NCI-H2227 (cell line): ENCODE data around the gene DHH.
"Not testable (repeated sequence)": the region's sequence is repeated elsewhere in the genome, so short reads cannot be mapped to it uniquely, and the experiment has no call there.

Source experiments
- DNase-seq: peaks from one replicate; lab custom pipeline; 2025; ENCODE audit not compliant: unreplicated experiment; lab: John Stamatoyannopoulos, UW

DHH gene

DNA sequence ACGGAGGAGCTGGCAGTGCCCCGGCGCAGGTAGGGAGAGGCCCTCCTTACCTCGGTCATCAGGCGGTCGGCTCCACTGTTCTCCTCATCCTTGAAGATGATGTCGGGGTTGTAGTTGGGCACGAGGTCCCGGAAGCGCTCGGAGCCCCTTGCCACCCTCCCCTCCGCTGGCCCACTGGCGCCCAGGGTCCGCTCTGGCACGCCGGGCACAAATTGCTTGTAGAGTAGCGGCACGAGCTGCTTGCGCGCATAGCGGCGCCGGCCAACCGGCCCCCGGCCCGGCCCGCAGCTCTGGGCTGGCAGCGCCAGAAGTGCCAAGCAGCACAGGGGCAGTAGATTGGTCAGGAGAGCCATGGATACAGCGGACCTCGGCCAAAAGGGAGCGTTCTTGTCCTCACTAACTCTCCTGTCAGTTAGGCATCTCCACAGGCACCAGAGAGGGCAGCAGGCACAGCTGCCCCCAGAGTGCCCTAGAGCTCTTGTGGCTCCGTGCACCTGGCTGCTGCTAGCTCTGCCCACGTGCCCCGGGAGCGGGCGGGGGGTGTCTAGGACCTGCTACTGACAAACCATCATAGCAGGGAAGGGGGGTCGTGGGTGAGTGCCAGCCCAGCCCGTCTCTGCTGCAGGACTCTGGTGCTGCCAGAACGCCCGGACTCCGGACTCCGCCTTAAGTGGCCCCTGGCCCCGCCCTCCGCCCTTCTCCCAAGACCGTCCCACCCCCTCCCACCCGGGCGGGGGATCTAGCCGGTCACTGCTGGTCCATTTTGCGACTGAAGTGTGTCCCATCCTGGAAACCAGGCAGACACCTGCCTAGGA is at the start of gene DHH:
Gene DHH (minus strand): TSS at position 642 of the 815 bp plus-strand sequence. CDS start 289 bp downstream, at position 353.
- peak; percentile 41 for DNase-seq

DNA sequence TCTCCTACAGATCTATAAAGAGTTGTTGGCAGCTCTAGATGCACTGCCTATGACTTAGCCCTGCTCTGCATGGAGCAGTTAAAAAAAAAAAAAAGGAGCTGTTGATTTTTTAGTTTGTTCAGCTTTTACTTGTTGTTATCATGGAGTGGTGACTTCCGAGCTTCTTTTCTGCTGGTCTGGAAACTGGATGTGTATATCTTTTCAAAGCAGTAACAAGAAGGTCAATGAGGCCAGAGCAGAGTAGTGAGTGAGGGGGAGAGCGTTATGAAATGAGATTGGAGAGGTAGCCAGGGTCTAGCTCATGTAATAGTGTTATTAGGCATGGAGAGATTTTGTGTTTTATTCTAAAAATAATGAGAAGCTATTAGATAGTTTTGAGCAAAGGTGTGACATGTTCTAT is 49.8 kb upstream of the DHH start:
- DNase-seq = no peak

DNA sequence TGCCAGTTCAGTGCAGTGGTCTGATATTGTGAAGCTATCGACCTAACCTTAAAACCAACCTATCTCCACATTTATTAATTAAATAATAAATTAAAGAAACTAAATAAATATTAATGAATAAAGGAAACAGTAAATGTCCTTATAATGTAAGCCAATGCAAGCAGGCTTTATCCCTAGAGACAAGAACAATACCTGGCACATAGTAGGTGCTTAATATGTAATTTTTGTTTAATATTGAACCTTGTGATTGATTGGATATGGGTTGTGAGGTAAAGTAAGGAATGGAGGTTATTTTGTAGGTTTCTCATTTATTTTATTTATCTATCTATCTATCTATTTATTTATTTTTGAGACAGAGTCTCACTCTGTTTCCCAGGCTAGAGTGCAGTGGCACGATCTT is 44.4 kb upstream of the DHH start:
- no peak for DNase-seq

DNA sequence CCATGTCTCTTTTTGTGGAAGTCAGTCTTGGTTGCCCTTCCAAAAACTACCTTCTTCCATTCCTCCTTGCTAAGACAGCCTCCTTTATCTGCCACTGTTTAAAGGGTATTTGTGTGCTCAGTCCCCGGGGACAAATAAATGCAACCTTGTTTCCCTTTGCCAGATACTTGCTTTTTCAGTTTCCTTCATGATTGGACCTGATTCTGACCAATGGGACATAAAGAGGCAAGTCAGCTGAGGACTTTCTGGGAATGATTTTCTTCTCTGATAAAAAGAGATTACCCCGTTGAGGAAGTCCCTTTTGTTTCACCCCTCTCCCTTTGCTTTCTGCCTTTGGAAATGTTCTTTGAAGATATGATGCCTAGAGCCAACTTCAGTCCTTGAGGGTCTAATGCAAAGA is 44.0 kb upstream of the DHH start:
- no peak for DNase-seq

DNA sequence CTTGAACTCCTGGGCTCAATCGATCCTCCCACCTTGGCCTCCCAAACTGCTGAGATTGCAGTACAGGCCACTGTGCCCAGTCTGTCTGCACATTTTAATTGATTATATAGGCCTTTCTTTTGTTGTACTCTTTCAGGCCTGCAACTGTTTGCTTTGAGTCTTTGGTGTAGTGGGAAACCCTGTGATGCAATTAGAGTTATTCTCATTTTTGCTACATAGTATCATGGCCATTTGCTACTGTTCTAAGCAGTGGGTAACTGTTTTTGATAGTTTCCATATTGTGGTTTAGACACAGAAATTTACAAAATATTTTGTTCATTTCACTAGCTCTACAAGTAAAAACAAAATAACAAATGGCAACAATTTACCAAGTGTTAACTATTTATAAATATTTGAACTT is 42.9 kb upstream of the DHH start:
- no peak for DNase-seq

DNA sequence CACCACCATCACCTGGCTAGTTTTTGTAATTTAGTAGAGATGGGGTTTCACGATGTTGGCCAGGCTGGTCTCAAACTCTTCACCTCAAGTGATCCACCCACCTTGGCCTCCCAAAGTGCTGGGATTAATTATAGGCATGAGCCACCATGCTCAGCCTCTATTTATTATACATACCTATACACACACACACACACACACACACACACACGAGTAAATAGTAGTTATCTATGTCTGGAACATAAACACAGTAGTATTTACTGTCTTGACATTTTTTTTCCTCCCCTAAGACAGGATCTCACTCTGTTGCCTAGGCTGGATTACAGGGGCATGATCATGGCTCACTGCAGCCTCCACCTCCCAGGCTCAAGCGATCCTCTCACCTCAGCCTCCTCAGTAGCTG is 42.4 kb upstream of the DHH start:
- not testable (repeated sequence) for DNase-seq

DNA sequence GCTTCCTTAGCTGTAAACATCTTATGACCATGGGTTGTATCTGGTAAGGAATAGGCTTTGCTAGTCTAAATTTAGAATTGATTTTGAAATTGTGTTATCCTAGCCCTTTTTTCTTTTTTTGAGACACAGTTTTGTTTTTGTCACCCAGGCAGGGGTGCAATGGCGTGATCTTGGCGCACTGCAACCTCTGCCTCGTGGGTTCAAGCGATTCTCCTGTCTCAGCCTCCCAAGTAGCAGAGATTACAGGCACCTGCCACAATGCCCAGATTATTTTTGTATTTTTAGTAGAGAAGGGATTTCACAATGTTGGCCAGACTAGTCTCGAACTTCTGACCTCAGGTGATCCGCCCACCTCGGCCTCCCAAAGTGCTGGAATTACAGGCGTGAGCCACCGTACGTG is 39.0 kb upstream of the DHH start:
- no peak for DNase-seq

DNA sequence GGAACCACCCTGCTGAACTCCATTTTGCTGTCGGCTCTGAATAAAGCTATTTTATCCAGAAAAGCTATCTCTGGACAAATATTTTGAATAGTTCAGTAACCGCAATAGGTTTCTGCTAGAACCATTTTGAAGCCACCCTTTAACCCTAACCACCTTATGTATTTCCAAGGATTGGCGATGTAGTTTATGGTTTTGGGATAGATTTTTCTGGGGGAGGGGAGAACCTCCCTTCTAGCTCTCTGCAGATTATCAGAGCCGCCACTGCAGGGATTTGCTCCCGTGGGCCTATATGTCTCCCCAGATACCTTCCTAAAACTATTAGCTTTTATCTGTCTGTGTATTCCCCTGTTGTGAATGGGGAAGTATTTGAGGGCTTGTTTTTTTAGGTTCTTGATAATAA is 38.4 kb upstream of the DHH start:
- DNase-seq = peak; percentile 7

DNA sequence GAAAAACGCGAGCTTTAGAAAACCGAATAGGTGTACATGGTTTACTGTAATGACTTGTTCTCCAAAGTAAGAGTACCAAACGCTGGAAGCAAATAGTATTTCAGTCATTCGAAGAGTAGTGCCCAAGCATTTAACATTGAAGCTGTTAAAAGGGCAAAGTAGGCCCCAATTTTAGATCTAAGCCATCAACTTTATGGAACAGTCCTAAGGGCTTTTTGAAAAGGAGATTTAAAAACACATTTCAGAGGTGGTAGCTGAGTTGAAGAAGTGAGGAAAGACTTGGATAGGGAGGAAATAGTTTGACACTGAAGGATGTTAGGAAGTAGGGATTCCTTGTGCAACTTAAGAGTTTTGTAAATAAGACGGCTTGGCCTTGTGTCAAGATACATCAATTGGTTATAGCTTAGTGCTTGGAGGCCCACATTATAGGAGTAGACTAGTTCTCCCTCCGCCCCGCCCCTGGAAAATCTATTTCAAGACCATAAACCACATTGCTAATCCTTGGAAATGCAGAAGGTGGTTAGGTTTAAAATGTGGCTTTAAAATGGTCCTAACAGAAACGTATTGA is 37.4 kb upstream of the DHH start:
- no peak for DNase-seq

DNA sequence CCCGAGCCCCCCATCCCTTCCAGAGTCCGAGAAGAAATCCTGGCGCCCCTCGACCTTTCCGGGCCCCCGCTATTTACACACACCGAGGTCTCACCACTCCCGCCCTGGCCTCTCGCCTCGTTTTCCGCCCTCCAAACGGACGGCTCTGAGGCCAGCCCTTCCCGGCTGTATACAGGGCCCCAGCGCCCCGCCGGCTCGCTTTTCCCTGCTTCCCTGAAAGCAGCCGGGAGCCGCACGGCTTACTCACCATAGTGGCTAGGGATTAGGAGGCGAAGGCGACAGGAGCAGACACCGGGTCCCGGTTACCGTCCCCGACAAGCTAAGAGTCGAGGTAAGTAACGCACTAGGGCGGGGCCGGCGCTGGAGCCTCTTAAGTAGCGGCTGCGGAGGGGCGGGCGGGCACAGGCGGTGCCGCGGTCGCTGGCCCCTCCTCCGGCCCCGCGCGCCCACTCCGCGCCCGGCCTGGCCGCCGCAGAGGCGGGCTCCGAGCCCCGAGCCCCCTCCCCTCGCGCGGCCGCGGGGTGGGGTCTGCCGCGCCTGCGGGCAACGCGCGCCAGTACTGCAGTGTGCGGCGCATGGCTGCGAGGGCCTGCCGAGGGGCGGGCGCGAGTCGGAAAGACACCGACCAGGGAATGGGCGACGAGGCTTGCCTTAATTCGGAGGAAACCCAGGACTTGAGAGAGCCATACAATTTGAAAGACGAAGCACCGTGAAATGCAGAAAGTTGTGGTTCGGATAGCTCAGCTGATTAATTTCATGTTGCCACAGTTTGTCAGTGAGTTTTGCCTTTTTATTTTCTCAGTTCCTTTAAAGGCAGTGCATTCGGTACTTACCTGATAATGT is 36.7 kb upstream of the DHH start, which contains the start of gene TUBA1B:
Gene TUBA1B (minus strand): TSS at position 345 of the 843 bp plus-strand sequence. CDS start 95 bp downstream, at position 250.
- peak; percentile 94 for DNase-seq

DNA sequence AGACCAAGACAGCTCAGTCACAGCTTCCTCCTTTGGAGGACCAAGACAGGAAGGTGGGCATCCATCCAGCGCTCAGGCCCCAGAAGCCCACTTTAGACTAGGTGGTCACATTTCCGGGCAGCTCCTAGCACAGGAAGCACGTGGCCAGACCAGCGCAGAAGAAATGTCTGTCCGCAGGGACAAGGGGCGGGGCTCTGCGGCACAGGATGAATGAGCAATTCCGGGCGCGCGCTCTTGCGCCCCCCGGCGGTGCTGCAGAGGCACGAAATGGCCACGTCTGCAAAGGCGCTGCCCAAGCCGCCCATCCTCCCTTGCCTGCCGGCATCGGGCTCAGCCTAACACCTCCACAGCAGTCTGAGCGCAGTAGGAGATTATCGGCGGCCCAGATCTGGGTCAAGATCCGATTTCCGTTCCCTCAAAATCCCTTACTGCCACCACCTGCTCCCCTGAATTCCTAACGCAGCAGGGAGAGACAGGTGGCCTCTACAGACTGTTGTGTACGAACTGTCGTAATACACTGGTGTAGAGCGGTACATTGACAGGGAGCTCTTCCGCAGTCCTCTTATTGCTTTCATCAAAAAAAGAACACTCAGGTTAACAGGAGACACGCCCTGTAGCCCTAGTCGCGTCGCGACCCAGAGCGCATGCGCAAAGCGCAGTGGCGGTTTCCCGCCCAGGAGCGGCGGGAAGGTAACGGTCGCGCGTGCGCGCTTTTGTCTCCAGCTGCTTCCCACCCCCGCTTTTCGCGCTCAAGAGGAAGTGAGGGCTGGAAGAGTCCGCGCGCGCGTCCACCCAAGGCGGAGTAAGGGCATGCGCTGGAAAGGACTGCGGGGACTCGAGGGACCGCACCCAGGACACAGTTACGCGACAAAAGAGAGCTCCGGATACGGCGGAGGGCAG is 35.8 kb upstream of the DHH start:
- peak; percentile 95 for DNase-seq

DNA sequence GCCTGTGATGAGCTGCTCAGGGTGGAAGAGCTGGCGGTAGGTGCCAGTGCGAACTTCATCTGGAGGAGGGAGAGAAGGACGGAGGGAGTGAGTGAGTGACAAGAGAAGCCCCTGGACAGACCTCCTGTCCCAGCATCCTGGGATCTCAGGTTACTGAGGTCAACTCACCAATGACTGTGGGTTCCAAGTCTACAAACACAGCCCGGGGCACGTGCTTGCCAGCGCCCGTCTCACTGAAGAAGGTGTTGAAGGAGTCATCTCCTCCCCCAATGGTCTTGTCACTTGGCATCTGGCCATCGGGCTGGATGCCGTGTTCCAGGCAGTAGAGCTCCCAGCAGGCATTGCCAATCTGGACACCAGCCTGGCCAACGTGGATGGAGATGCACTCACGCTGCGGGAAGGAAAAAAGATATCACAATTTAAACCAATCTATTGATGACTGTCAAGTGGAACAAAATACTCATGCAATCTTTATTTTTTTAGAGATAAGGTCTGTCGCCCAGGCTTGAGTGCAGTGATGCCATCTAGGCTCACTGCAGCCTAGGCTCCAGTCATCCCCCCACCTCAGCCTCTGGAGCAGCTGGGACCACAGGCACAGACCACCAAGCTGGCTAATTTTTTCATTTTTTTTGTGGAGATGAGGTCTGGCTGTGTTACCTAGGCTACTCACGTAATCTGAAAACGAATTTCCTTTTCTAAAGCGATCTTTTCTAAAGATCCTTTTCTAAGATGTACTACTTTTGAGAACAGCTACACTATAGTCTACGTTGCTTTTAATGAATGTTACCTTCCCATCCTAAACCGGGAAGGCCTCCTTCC is 34.9 kb upstream of the DHH start:
- no peak for DNase-seq

DNA sequence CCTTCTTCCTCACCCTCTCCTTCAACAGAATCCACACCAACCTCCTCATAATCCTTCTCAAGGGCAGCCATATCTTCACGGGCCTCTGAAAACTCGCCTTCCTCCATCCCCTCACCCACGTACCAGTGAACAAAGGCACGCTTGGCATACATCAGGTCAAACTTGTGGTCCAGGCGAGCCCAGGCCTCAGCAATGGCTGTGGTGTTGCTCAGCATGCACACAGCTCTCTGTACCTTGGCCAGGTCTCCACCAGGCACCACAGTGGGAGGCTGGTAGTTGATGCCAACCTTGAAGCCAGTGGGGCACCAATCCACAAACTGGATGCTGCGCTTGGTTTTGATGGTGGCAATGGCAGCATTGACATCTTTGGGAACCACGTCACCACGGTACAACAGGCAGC is 33.4 kb upstream of the DHH start:
- DNase-seq = not testable (repeated sequence)

DNA sequence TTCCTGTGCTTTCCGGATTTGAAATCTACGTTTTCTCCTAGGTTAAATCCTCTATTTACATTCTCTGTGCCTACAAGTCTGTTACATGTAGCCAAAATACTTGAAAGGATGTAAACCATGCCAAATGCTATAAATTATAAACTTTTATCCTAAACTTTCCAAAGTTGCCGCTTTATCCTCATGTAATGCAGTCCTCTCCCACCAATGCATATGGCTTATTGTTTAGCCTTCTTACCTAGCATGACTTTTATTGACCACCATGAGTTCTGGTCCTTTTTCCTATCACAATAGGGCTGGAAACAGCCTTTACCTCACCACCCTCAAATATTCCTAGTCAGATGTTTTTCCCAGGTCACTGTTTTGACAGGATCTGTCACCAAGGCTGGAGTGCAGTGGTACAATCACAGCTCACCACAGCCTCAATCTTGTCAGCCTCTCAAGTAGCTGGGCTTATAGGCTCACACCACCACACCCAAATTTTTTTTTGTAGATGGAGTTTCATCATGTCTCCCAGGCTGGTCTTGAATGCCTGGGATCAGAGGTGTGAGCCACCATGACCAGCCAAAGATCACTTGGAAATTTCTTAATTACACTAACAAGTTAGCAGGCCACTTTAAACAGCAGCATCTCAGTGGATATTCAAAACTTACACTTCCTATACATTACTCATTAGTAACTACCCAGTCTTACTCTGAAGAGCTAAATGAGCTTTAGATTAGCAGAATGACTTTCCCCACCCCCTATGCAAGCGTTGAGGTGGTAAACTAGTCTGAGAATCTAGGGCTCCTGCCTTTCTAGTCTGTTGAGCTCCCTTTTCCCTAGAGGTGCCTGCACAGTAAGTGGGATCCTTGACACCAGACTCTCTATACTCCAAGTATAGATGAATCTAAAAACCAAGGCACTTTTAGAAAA is 32.5 kb upstream of the DHH start:
- DNase-seq = no peak

DNA sequence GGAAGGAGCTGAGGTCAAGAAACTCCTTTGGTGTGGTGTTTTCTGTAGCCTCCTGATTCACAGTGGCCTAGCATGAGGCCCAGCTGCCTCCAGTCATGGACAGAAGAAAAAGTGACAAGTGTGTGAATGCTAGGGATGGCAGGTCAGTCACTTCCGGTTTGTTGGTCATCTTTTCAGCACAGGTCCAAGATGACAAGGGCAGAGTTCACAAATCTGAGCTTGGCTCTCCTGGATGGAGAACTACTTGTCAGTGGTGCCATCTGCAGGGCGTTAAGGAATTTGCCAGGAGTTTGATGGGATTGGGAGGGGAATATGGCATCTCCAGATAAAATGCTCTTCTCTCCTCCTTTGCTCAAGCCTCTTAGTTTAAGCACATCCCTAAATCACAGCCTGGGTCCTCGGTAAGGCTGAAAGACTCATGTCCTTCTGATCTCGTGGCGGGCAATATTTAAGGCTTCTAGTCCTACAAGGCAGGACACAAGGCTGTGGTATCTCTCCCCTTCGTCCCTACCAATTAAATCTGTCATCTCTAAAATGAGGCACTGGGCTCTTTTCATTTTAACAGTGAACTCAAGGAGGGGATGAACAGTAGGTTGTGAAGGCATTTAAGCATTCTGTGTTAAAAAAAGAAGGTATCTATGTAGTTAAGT is 26.6 kb upstream of the DHH start:
- peak; percentile 38 for DNase-seq

DNA sequence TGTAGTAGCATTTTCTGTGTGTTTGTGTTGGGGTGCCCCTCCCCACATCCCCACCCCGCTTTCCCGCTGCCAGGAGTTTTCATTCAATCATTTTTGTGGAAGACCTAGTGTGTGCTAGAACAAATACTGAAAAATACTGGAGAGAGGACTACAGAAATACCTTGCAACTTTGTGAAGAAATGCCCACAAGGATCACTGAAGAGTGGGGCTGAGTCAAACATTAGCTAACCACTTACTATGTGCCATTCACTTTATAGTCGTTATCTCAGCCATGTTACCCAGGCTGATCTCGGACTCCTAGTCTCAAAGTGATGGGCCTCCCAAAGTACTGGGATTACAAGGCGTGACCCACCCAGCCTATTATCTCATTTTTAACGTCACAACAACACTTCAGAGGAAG is 16.6 kb upstream of the DHH start:
- no peak for DNase-seq

DNA sequence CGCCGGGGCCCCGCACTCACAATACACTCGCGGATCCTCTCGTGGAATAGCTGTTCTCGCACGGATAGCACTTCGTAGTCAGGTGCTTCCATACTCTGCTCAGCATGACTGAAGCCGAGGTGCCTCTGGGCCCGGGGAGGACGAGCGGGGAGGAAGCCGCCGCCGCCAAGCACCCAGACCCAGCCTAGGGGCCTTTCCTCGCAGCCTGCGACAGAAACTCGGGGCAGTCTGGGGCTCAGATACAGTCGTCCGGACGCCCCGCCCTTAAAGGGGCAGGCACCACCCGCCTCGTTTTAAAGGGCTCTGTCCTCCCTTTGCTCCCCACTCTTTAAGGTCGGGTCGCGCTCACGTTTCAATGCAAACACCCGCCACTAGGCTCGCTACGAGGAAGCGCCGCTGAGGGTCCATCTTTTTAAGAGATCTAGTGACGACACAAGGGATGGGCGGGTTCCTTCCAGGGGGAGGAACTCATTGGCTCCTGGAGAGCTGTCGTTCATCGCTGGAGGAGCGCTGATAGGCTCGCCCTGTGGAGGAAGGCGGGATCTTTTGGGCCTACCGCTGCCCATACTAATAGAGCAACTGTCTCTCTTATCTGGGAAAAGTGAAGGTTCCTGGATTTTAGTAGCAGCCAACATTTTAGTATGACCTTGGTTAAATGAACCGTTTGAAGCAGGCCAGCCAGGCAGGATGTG is 16.0 kb upstream of the DHH start, which contains the start of gene LMBR1L:
Gene LMBR1L (minus strand): TSS at position 384 of the 692 bp plus-strand sequence. CDS start 292 bp downstream, at position 92.
- peak; percentile 96 for DNase-seq
